GM12891 (cell line): ENCODE measurements around the gene NABP1.

ENCODE experiments used
- PAX5 ChIP-seq: IDR thresholded peaks from 2 replicates; pipeline ENCODE4 v1.6.1; 2011; ENCODE audit warnings: low read length, moderate library complexity, mild to moderate bottlenecking; ENCODE audit not compliant: insufficient read depth, severe bottlenecking
- POLR2A ChIP-seq: IDR thresholded peaks from 2 replicates; pipeline ENCODE4 v1.6.1; 2011; ENCODE audit warnings: low read depth, low read length, control low read depth
- POLR2AphosphoS5 ChIP-seq: IDR thresholded peaks from 2 replicates; pipeline ENCODE4 v1.6.1; 2011; ENCODE audit warnings: low read depth, low read length, control low read depth
- POU2F2 ChIP-seq: IDR thresholded peaks from 2 replicates; pipeline ENCODE4 v1.6.1; 2011; ENCODE audit warnings: low read depth, mild to moderate bottlenecking, control low read depth, low read length, moderate library complexity
- SPI1 ChIP-seq: IDR thresholded peaks from 2 replicates; pipeline ENCODE4 v1.6.1; 2011; ENCODE audit warnings: low read depth, low read length, control low read depth
- TAF1 ChIP-seq: IDR thresholded peaks from 2 replicates; pipeline ENCODE4 v1.6.1; 2011; ENCODE audit warnings: low read depth, low read length, control low read depth

DNA sequence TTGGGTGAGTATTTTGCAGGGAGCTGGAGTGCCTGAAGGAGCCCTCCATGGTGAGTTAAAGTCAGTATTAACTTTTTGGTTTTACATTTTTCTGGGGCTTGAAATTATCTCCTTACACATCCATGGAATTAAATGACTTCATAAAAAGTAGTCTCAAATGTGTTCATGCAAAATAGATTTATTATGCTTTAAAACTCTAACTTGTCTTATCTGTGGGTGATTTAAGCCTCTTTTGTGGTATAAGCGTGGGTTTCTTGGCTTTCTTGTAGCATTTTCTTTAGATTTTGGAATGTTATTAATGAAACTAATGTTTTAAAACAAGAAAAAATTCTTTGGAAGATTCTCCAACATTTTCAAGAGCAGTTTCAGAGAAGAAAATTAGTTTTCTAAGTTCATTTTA is 27.8 kb downstream of the NABP1 start:
- TF ChIP-seq POLR2AphosphoS5 (no peak), POLR2A (no peak), POU2F2 (no peak), SPI1 (no peak), TAF1 (no peak), PAX5 (no peak)
